Measurements from ENCODE around the gene ANKRD40CL.

ANKRD40CL gene

GRCh38 chr17:50779747-50780353, 12.5 kb upstream of the ANKRD40CL start:
- no peak overlapping the region for H3K4me3 ChIP-seq (ENCODE audit: low read depth, low read length)
- TF ChIP-seq POLR2A (IDR thresholded peaks at IDR 0.05; ENCODE audit: extremely low read depth, insufficient read length) (no peak), CTCF (IDR thresholded peaks at IDR 0.05; ENCODE audit: low read depth, low read length) (no peak), MYC (IDR thresholded peaks at IDR 0.05; ENCODE audit: low read depth, low read length) (no peak), MAX (IDR thresholded peaks at IDR 0.05; ENCODE audit: low read depth, low read length) (no peak)
- no peak for DNase-seq (ENCODE audit: low read depth)

- TF ChIP-seq CTCF (IDR thresholded peaks at IDR 0.05; ENCODE audit: low read depth, low read length) (no peak), POLR2A (IDR thresholded peaks at IDR 0.05; ENCODE audit: extremely low read depth, insufficient read length) (no peak), MAX (IDR thresholded peaks at IDR 0.05; ENCODE audit: low read depth, low read length) (no peak), MYC (IDR thresholded peaks at IDR 0.05; ENCODE audit: low read depth, low read length) (no peak)
- no peak overlapping the region for H3K4me3 ChIP-seq (ENCODE audit: low read depth, low read length)
- no peak for DNase-seq (ENCODE audit: low read depth)
These were observed 11.7 kb upstream of the ANKRD40CL start for GRCh38 chr17:50778988-50779387.

- no peak for DNase-seq (ENCODE audit: low read depth)
- no peak for TF ChIP-seq MAX (IDR thresholded peaks at IDR 0.05; ENCODE audit: low read depth, low read length)
- TF ChIP-seq CTCF (IDR thresholded peaks at IDR 0.05; ENCODE audit: low read depth, low read length): no peak
- no peak for TF ChIP-seq MYC (IDR thresholded peaks at IDR 0.05; ENCODE audit: low read depth, low read length)
- TF ChIP-seq POLR2A (IDR thresholded peaks at IDR 0.05; ENCODE audit: extremely low read depth, insufficient read length): no peak
- H3K4me3 ChIP-seq (ENCODE audit: low read depth, low read length): no peak overlapping the region
These were observed 11.2 kb upstream of the ANKRD40CL start for GRCh38 chr17:50778471-50778870.

- no peak for DNase-seq (ENCODE audit: low read depth)
- TF ChIP-seq CTCF (IDR thresholded peaks at IDR 0.05; ENCODE audit: low read depth, low read length): no peak
- TF ChIP-seq MAX (IDR thresholded peaks at IDR 0.05; ENCODE audit: low read depth, low read length): no peak
- no peak for TF ChIP-seq MYC (IDR thresholded peaks at IDR 0.05; ENCODE audit: low read depth, low read length)
- no peak for TF ChIP-seq POLR2A (IDR thresholded peaks at IDR 0.05; ENCODE audit: extremely low read depth, insufficient read length)
- H3K4me3 ChIP-seq (ENCODE audit: low read depth, low read length): no peak overlapping the region
These were observed 8.6 kb upstream of the ANKRD40CL start for GRCh38 chr17:50775926-50776325.

- no peak overlapping the region for H3K4me3 ChIP-seq (ENCODE audit: low read depth, low read length)
- no peak for DNase-seq (ENCODE audit: low read depth)
- TF ChIP-seq CTCF (IDR thresholded peaks at IDR 0.05; ENCODE audit: low read depth, low read length) (no peak), MYC (IDR thresholded peaks at IDR 0.05; ENCODE audit: low read depth, low read length) (no peak), POLR2A (IDR thresholded peaks at IDR 0.05; ENCODE audit: extremely low read depth, insufficient read length) (no peak), MAX (IDR thresholded peaks at IDR 0.05; ENCODE audit: low read depth, low read length) (no peak)
These were observed 7.0 kb upstream of the ANKRD40CL start for GRCh38 chr17:50774225-50774803.
